ENCODE data around the gene MVB12B. TPM values are rescaled to one million over a fixed set of nuclear protein-coding genes. Genes with fewer than 3 reads are reported as not detected.

MVB12B gene
- polyA plus RNA-seq, 2 donors, result 2.1 to 2.4 TPM

- no peaks in the 10 kb centered on the region for H3K9me3 ChIP-seq (ENCODE audit: control insufficient read depth in 2 of 2, insufficient read depth in 1 of 2, low read depth in 1 of 2, low read length in 1 of 2)
- H3K36me3 ChIP-seq (ENCODE audit: control insufficient read depth in 2 of 2, insufficient read depth in 2 of 2, low read length in 1 of 2), result peaks cover 3 to 4% of the 10 kb centered on the region in 2 donors
- whole genome bisulfite sequencing, 2 donors, result 38 to 43% methylated on average over 7 of the region's 7 CpGs
- H3K27me3 ChIP-seq (ENCODE audit: control insufficient read depth in 1 of 2, insufficient read depth in 2 of 2, low read length in 2 of 2), result no peaks in the 10 kb centered on the region
- peaks cover 3 to 16% of the 10 kb centered on the region in 2 donors for H3K4me1 ChIP-seq (ENCODE audit: control insufficient read depth in 2 of 2, insufficient read depth in 2 of 2, low read length in 1 of 2)
- H3K4me3 ChIP-seq (ENCODE audit: low read depth in 1 of 2, low read length in 2 of 2), result no peak overlapping the region
- H3K27ac ChIP-seq (ENCODE audit: low read depth in 2 of 2, low read length in 1 of 2), result peak overlapping the region; percentile 60 to 71
Measured at GRCh38 chr9:126348911-126349550, 22.4 kb downstream of the MVB12B start.

- WGBS, 2 donors, result 89% methylated on average over 12 of the region's 12 CpGs
- Histone ChIP-seq H3K27ac (ENCODE audit: low read depth in 2 of 2, low read length in 1 of 2) (peak overlapping the region in 1 of 2 donors; percentile 29), H3K4me3 (ENCODE audit: low read depth in 1 of 2, low read length in 2 of 2) (no peak overlapping the region), H3K27me3 (ENCODE audit: control insufficient read depth in 1 of 2, insufficient read depth in 2 of 2, low read length in 2 of 2) (no peaks in the 10 kb centered on the region), H3K36me3 (ENCODE audit: control insufficient read depth in 2 of 2, insufficient read depth in 2 of 2, low read length in 1 of 2) (no peaks in the 10 kb centered on the region), H3K4me1 (ENCODE audit: control insufficient read depth in 2 of 2, insufficient read depth in 2 of 2, low read length in 1 of 2) (no peaks in the 10 kb centered on the region), H3K9me3 (ENCODE audit: control insufficient read depth in 2 of 2, insufficient read depth in 1 of 2, low read depth in 1 of 2, low read length in 1 of 2) (no peaks in the 10 kb centered on the region)
Measured at GRCh38 chr9:126354887-126355770, 28.5 kb downstream of the MVB12B start.

- no peak overlapping the region for H3K4me3 ChIP-seq (ENCODE audit: low read depth in 1 of 2, low read length in 2 of 2)
- no peaks in the 10 kb centered on the region for H3K9me3 ChIP-seq (ENCODE audit: control insufficient read depth in 2 of 2, insufficient read depth in 1 of 2, low read depth in 1 of 2, low read length in 1 of 2)
- H3K4me1 ChIP-seq (ENCODE audit: control insufficient read depth in 2 of 2, insufficient read depth in 2 of 2, low read length in 1 of 2), result no peaks in the 10 kb centered on the region
- no peaks in the 10 kb centered on the region for H3K27me3 ChIP-seq (ENCODE audit: control insufficient read depth in 1 of 2, insufficient read depth in 2 of 2, low read length in 2 of 2)
- H3K27ac ChIP-seq (ENCODE audit: low read depth in 2 of 2, low read length in 1 of 2), result no peak overlapping the region
- no peaks in the 10 kb centered on the region for H3K36me3 ChIP-seq (ENCODE audit: control insufficient read depth in 2 of 2, insufficient read depth in 2 of 2, low read length in 1 of 2)
- WGBS, 2 donors, result 61 to 90% methylated on average over 1 of the region's 1 CpG
Measured at GRCh38 chr9:126357074-126357473, 30.4 kb downstream of the MVB12B start.

GRCh38 chr9:126360073-126360472, 33.4 kb downstream of the MVB12B start:
- H3K9me3 ChIP-seq (ENCODE audit: control insufficient read depth in 2 of 2, insufficient read depth in 1 of 2, low read depth in 1 of 2, low read length in 1 of 2), result no peaks in the 10 kb centered on the region
- no peaks in the 10 kb centered on the region for H3K27me3 ChIP-seq (ENCODE audit: control insufficient read depth in 1 of 2, insufficient read depth in 2 of 2, low read length in 2 of 2)
- no peak overlapping the region for H3K27ac ChIP-seq (ENCODE audit: low read depth in 2 of 2, low read length in 1 of 2)
- H3K4me3 ChIP-seq (ENCODE audit: low read depth in 1 of 2, low read length in 2 of 2), result no peak overlapping the region
- no peaks in the 10 kb centered on the region for H3K36me3 ChIP-seq (ENCODE audit: control insufficient read depth in 2 of 2, insufficient read depth in 2 of 2, low read length in 1 of 2)
- peaks cover 0 to 6% of the 10 kb centered on the region in 2 donors for H3K4me1 ChIP-seq (ENCODE audit: control insufficient read depth in 2 of 2, insufficient read depth in 2 of 2, low read length in 1 of 2)
- WGBS, 2 donors, result 88 to 89% methylated on average over 1 of the region's 1 CpG

- 95% methylated on average over 3 of the region's 3 CpGs for WGBS, 2 donors
- no peaks in the 10 kb centered on the region for H3K9me3 ChIP-seq (ENCODE audit: control insufficient read depth in 2 of 2, insufficient read depth in 1 of 2, low read depth in 1 of 2, low read length in 1 of 2)
- no peak overlapping the region for H3K4me3 ChIP-seq (ENCODE audit: low read depth in 1 of 2, low read length in 2 of 2)
- H3K27ac ChIP-seq (ENCODE audit: low read depth in 2 of 2, low read length in 1 of 2), result no peak overlapping the region
- H3K4me1 ChIP-seq (ENCODE audit: control insufficient read depth in 2 of 2, insufficient read depth in 2 of 2, low read length in 1 of 2), result peaks cover 0 to 13% of the 10 kb centered on the region in 2 donors
- H3K36me3 ChIP-seq (ENCODE audit: control insufficient read depth in 2 of 2, insufficient read depth in 2 of 2, low read length in 1 of 2), result no peaks in the 10 kb centered on the region
- no peaks in the 10 kb centered on the region for H3K27me3 ChIP-seq (ENCODE audit: control insufficient read depth in 1 of 2, insufficient read depth in 2 of 2, low read length in 2 of 2)
Measured at GRCh38 chr9:126361810-126362238, 35.2 kb downstream of the MVB12B start.

- Histone ChIP-seq H3K4me1 (ENCODE audit: control insufficient read depth in 2 of 2, insufficient read depth in 2 of 2, low read length in 1 of 2) (peaks cover 2 to 22% of the 10 kb centered on the region in 2 donors), H3K9me3 (ENCODE audit: control insufficient read depth in 2 of 2, insufficient read depth in 1 of 2, low read depth in 1 of 2, low read length in 1 of 2) (no peaks in the 10 kb centered on the region), H3K27me3 (ENCODE audit: control insufficient read depth in 1 of 2, insufficient read depth in 2 of 2, low read length in 2 of 2) (no peaks in the 10 kb centered on the region), H3K27ac (ENCODE audit: low read depth in 2 of 2, low read length in 1 of 2) (peak overlapping the region; percentile 77 to 93), H3K36me3 (ENCODE audit: control insufficient read depth in 2 of 2, insufficient read depth in 2 of 2, low read length in 1 of 2) (no peaks in the 10 kb centered on the region), H3K4me3 (ENCODE audit: low read depth in 1 of 2, low read length in 2 of 2) (no peak overlapping the region)
- 62 to 78% methylated on average over 6 of the region's 6 CpGs for WGBS, 2 donors
Measured at GRCh38 chr9:126363250-126363649, 36.6 kb downstream of the MVB12B start.

- WGBS, 2 donors, result 48 to 69% methylated on average over 8 of the region's 8 CpGs
- no peaks in the 10 kb centered on the region for H3K9me3 ChIP-seq (ENCODE audit: control insufficient read depth in 2 of 2, insufficient read depth in 1 of 2, low read depth in 1 of 2, low read length in 1 of 2)
- peak overlapping the region; percentile 77 to 93 for H3K27ac ChIP-seq (ENCODE audit: low read depth in 2 of 2, low read length in 1 of 2)
- no peak overlapping the region for H3K4me3 ChIP-seq (ENCODE audit: low read depth in 1 of 2, low read length in 2 of 2)
- H3K36me3 ChIP-seq (ENCODE audit: control insufficient read depth in 2 of 2, insufficient read depth in 2 of 2, low read length in 1 of 2), result no peaks in the 10 kb centered on the region
- peaks cover 2 to 23% of the 10 kb centered on the region in 2 donors for H3K4me1 ChIP-seq (ENCODE audit: control insufficient read depth in 2 of 2, insufficient read depth in 2 of 2, low read length in 1 of 2)
- no peaks in the 10 kb centered on the region for H3K27me3 ChIP-seq (ENCODE audit: control insufficient read depth in 1 of 2, insufficient read depth in 2 of 2, low read length in 2 of 2)
Measured at GRCh38 chr9:126363847-126364671, 37.4 kb downstream of the MVB12B start.

GRCh38 chr9:126365780-126366179, 39.2 kb downstream of the MVB12B start:
- Histone ChIP-seq H3K9me3 (ENCODE audit: control insufficient read depth in 2 of 2, insufficient read depth in 1 of 2, low read depth in 1 of 2, low read length in 1 of 2) (no peaks in the 10 kb centered on the region), H3K36me3 (ENCODE audit: control insufficient read depth in 2 of 2, insufficient read depth in 2 of 2, low read length in 1 of 2) (no peaks in the 10 kb centered on the region), H3K4me1 (ENCODE audit: control insufficient read depth in 2 of 2, insufficient read depth in 2 of 2, low read length in 1 of 2) (peaks cover 2 to 23% of the 10 kb centered on the region in 2 donors), H3K4me3 (ENCODE audit: low read depth in 1 of 2, low read length in 2 of 2) (no peak overlapping the region), H3K27ac (ENCODE audit: low read depth in 2 of 2, low read length in 1 of 2) (peak overlapping the region in 1 of 2 donors; percentile 30), H3K27me3 (ENCODE audit: control insufficient read depth in 1 of 2, insufficient read depth in 2 of 2, low read length in 2 of 2) (no peaks in the 10 kb centered on the region)
- WGBS, 2 donors, result 84 to 91% methylated on average over 3 of the region's 3 CpGs

- Histone ChIP-seq H3K9me3 (ENCODE audit: control insufficient read depth in 2 of 2, insufficient read depth in 1 of 2, low read depth in 1 of 2, low read length in 1 of 2) (no peaks in the 10 kb centered on the region), H3K27me3 (ENCODE audit: control insufficient read depth in 1 of 2, insufficient read depth in 2 of 2, low read length in 2 of 2) (no peaks in the 10 kb centered on the region), H3K36me3 (ENCODE audit: control insufficient read depth in 2 of 2, insufficient read depth in 2 of 2, low read length in 1 of 2) (no peaks in the 10 kb centered on the region), H3K27ac (ENCODE audit: low read depth in 2 of 2, low read length in 1 of 2) (peak overlapping the region; percentile 49 to 77), H3K4me1 (ENCODE audit: control insufficient read depth in 2 of 2, insufficient read depth in 2 of 2, low read length in 1 of 2) (peaks cover 4 to 23% of the 10 kb centered on the region in 2 donors), H3K4me3 (ENCODE audit: low read depth in 1 of 2, low read length in 2 of 2) (no peak overlapping the region)
- WGBS, 2 donors, result 54 to 68% methylated on average over 13 of the region's 13 CpGs
Measured at GRCh38 chr9:126366366-126367011, 39.9 kb downstream of the MVB12B start.
